ENCODE data around the gene PDIA5. TPM values are rescaled to one million over a fixed set of nuclear protein-coding genes. Genes with fewer than 3 reads are reported as not detected.

PDIA5 gene
- total and polyA plus RNA-seq, 2 of the 4 experiments (the other 2 are of a cell fraction) = 19.4 to 42.0 TPM

GRCh38 chr3:123153125-123154019 lies 86.5 kb downstream of the PDIA5 start:
- no CpG with 5 or more reads among the region's 6 CpGs for WGBS, 2 experiments (ENCODE audit: extremely low coverage in 2 of 2, insufficient read length in 1 of 2)
- in situ Hi-C loops (cut with MboI; ENCODE audit: low sequenced_read_pairs) (no loop called here), dilution Hi-C loops (cut with HindIII; ENCODE audit: low sequenced_read_pairs, unreplicated experiment) (no loop called here), intact Hi-C loops (cut with micrococcal nuclease) (no loop called here)
- H3K4me1 ChIP-seq (ENCODE audit: control insufficient read depth, insufficient read depth, low read length) = no peaks in the 10 kb centered on the region
- no peak overlapping the region for H3K4ac ChIP-seq (ENCODE audit: low read depth, low read length)
- no peaks in the 10 kb centered on the region for H3K9me3 ChIP-seq (ENCODE audit: control insufficient read depth, insufficient read depth, low read length)
- no peak overlapping the region for H3K14ac ChIP-seq (replicated peaks; ENCODE audit: low read depth, low read length)
- no peak overlapping the region for H2BK20ac ChIP-seq (ENCODE audit: low read depth, low read length)
- H3K56ac ChIP-seq (ENCODE audit: extremely low read depth, insufficient read depth, low read length) = no peak overlapping the region
- no TSS peak for BruUV-seq (replicated peaks)
- H4K91ac ChIP-seq (ENCODE audit: insufficient read depth, low read depth, low read length) = no peak overlapping the region
- H3K18ac ChIP-seq (ENCODE audit: low read depth, low read length) = no peak overlapping the region
- H3K9ac ChIP-seq (ENCODE audit: low read depth, low read length) = no peak overlapping the region
- no peak overlapping the region for H2AK5ac ChIP-seq (ENCODE audit: low read depth, low read length)
- H3K36me3 ChIP-seq (ENCODE audit: control insufficient read depth, insufficient read depth, low read length) = peaks cover 54% of the 10 kb centered on the region
- no peak overlapping the region for H3K4me2 ChIP-seq (ENCODE audit: low read depth, low read length)
- DNase-seq = no peak
- H3K27me3 ChIP-seq (ENCODE audit: control insufficient read depth, insufficient read depth, low read length) = no peaks in the 10 kb centered on the region
- POLR2A ChIA-PET (ENCODE audit: unreplicated experiment) = no interaction called here
- no peak overlapping the region for H3K4me3 ChIP-seq (ENCODE audit: insufficient read depth, low read depth, low read length)
- no peaks in the 10 kb centered on the region for H4K20me1 ChIP-seq (ENCODE audit: insufficient read depth, low read length)
- CTCF ChIA-PET = no interaction called here
- ATAC-seq (ENCODE audit: low read depth) = no peak
- H2BK5ac ChIP-seq (ENCODE audit: low read depth, low read length, poor library complexity, severe bottlenecking) = no peak overlapping the region
- no peak overlapping the region for H2BK15ac ChIP-seq (ENCODE audit: low read depth, low read length)
- H3K23ac ChIP-seq (ENCODE audit: low read depth, low read length) = no peak overlapping the region
- H2BK120ac ChIP-seq (ENCODE audit: low read depth, low read length) = no peak overlapping the region
- H3K79me1 ChIP-seq (ENCODE audit: low read depth in 1 of 2, low read length in 2 of 2) = no peaks in the 10 kb centered on the region; a peak in 1 of 4 replicates
- peaks cover under 1% of the 10 kb centered on the region for H3K9me1 ChIP-seq (ENCODE audit: insufficient read depth, low read length)
- no peak overlapping the region for H3K27ac ChIP-seq (ENCODE audit: insufficient read depth, low read length)
- H2AK9ac ChIP-seq (replicated peaks; ENCODE audit: low read depth, low read length, poor library complexity) = no peak overlapping the region
- no peak overlapping the region for H4K5ac ChIP-seq (ENCODE audit: low read depth, low read length)
- no peak overlapping the region for H2AFZ ChIP-seq (replicated peaks; ENCODE audit: low read length, poor library complexity)
- H4K8ac ChIP-seq (ENCODE audit: low read depth in 2 of 2, low read length in 2 of 2) = no peak overlapping the region
- TF ChIP-seq RCOR1 (IDR thresholded peaks at IDR 0.05; ENCODE audit: insufficient replicate concordance, low read length) (no peak), RFX5 (IDR thresholded peaks at IDR 0.05; ENCODE audit: low read depth, low read length) (no peak), CTCF (conservative IDR thresholded peaks at IDR 0.05; ENCODE audit: low read depth, low read length) (no peak), SMC3 (IDR thresholded peaks at IDR 0.05; ENCODE audit: low read depth, low read length) (no peak), CHD1 (IDR thresholded peaks at IDR 0.05; ENCODE audit: low read depth, low read length) (no peak), BHLHE40 (IDR thresholded peaks at IDR 0.05; ENCODE audit: low read depth, low read length) (no peak), NFE2L2 (IDR thresholded peaks at IDR 0.05; ENCODE audit: low read depth, low read length) (no peak), USF2 (IDR thresholded peaks at IDR 0.05; ENCODE audit: low read depth, low read length) (no peak), FOS (IDR thresholded peaks at IDR 0.05; ENCODE audit: low read depth, low read length) (no peak), MXI1 (IDR thresholded peaks at IDR 0.05; ENCODE audit: borderline replicate concordance, low read depth, low read length) (no peak), MAFK (IDR thresholded peaks at IDR 0.05; ENCODE audit: low read depth, low read length) (no peak), ELK1 (IDR thresholded peaks at IDR 0.05; ENCODE audit: borderline replicate concordance, low read depth, low read length) (no peak), MAZ (IDR thresholded peaks at IDR 0.05; ENCODE audit: borderline replicate concordance, low read depth, low read length) (no peak), RAD21 (IDR thresholded peaks at IDR 0.05; ENCODE audit: low read length) (no peak), CEBPB (IDR thresholded peaks at IDR 0.05; ENCODE audit: low read depth, low read length) (no peak)
